H1 (cell line): ENCODE results near the gene KCNK4.

Experiments used
- CEBPB ChIP-seq: IDR thresholded peaks from 2 replicates; pipeline ENCODE4 v1.6.1; 2012; ENCODE audit warnings: low read depth, low read length
- CTCF ChIP-seq, 3 experiments: IDR thresholded peaks; 1 replicate in 2 of 3; 2 replicates in 1 of 3; pipeline versions ENCODE4 v1.5.1 to v1.6.1; 2011; ENCODE audit warnings: low read length in 3 of 3, mild to moderate bottlenecking in 3 of 3, inconsistent platforms in 2 of 3, low read depth in 1 of 3, moderate library complexity in 1 of 3; ENCODE audit not compliant: insufficient read depth in 1 of 3; ENCODE audit errors: control extremely low read depth in 1 of 3
- EP300 ChIP-seq, 2 experiments: IDR thresholded peaks; 1 replicate in 1 of 2; 2 replicates in 1 of 2; pipeline ENCODE4 v1.6.1; 2011 to 2012; ENCODE audit warnings: low read depth in 2 of 2, low read length in 2 of 2, mild to moderate bottlenecking in 2 of 2, borderline replicate concordance in 1 of 2, inconsistent platforms in 1 of 2, moderate library complexity in 1 of 2
- EZH2 ChIP-seq: fragments of 200-600 bp; sonication (generic); IDR thresholded peaks from 2 replicates; pipeline ENCODE4 v1.7.1; 2012; ENCODE audit warnings: low read depth, mild to moderate bottlenecking, moderate library complexity, low read length, inconsistent platforms; ENCODE audit not compliant: severe bottlenecking
- MAX ChIP-seq: IDR thresholded peaks from 2 replicates; pipeline ENCODE4 v1.6.1; 2012; ENCODE audit warnings: inconsistent platforms
- POLR2A ChIP-seq, 2 experiments: IDR thresholded peaks; 1 replicate in 1 of 2; 2 replicates in 1 of 2; pipeline ENCODE4 v1.6.1; 2011; ENCODE audit warnings: low read depth in 2 of 2, low read length in 2 of 2, mild to moderate bottlenecking in 2 of 2; ENCODE audit errors: control extremely low read depth in 1 of 2
- TEAD4 ChIP-seq: IDR thresholded peaks from 2 replicates; pipeline ENCODE4 v1.6.1; 2012; ENCODE audit warnings: low read depth, low read length, inconsistent platforms, mixed read lengths
- YY1 ChIP-seq: IDR thresholded peaks from 2 replicates; pipeline ENCODE4 v1.6.1; 2011; ENCODE audit warnings: low read depth, mild to moderate bottlenecking, low read length

- TF ChIP-seq CEBPB (no peak), EZH2 (no peak), CTCF (IDR thresholded peaks at IDR 0.05; ENCODE audit: control extremely low read depth in 1 of 3, insufficient read depth in 1 of 3, low read depth in 1 of 3, low read length in 3 of 3) (no peak), YY1 (no peak), POLR2A (IDR thresholded peaks at IDR 0.05; ENCODE audit: control extremely low read depth in 1 of 2, low read depth in 2 of 2, low read length in 2 of 2) (no peak), EP300 (IDR thresholded peaks at IDR 0.05; ENCODE audit: borderline replicate concordance in 1 of 2, low read depth in 2 of 2, low read length in 2 of 2) (no peak), MAX (no peak), TEAD4 (no peak)
Measured at GRCh38 chr11:64283092-64283491, 8.0 kb upstream of the KCNK4 start.
